HepG2 (cell line): ENCODE measurements around the gene STMND1.

Experiments
- CBX2 ChIP-seq, 2 experiments: fragments of 200-600 bp in 1 of 2; sonication (generic); formaldehyde crosslinking in 1 of 2; IDR thresholded peaks; 2 replicates each; pipeline versions ENCODE4 v1.7.0 to v1.8.1; 2018 to 2022; ENCODE audit warnings: low read depth in 2 of 2, low read length in 1 of 2, mild to moderate bottlenecking in 1 of 2, missing genetic modification reagents in 1 of 2
- CREB1 ChIP-seq, 2 experiments: fragments of 450-650 bp in 1 of 2; IDR thresholded peaks; 2 replicates each; pipeline ENCODE4 v1.6.1; 2016 to 2017; ENCODE audit warnings: control low read depth in 1 of 2, mild to moderate bottlenecking in 1 of 2, missing compliant biosample characterization in 1 of 2, missing genetic modification characterization in 1 of 2
- MTA3 ChIP-seq: sonication (generic); formaldehyde crosslinking; IDR thresholded peaks from 2 replicates; pipeline ENCODE4 v1.4.0; 2020; ENCODE audit warnings: missing genetic modification reagents
- POLR2AphosphoS5 ChIP-seq: IDR thresholded peaks from 2 replicates; pipeline ENCODE4 v1.6.1; 2012; ENCODE audit warnings: low read depth, low read length
- SMARCE1 ChIP-seq: fragments of 450-650 bp; IDR thresholded peaks from 2 replicates; pipeline ENCODE4 v1.6.1; 2017; ENCODE audit warnings: borderline replicate concordance
- ZNF431 ChIP-seq: sonication (generic); formaldehyde crosslinking; IDR thresholded peaks from 2 replicates; pipeline ENCODE4 v1.9.0; 2022; ENCODE audit warnings: missing genetic modification reagents, low read depth, mild to moderate bottlenecking, borderline replicate concordance
- TF ChIP-seq, protein P1 (sequence below): IDR thresholded peaks from 2 replicates; pipeline ENCODE4 v1.6.1; 2016; ENCODE audit warnings: missing compliant biosample characterization, missing genetic modification reagents, borderline replicate concordance
- TF ChIP-seq, protein P2 (sequence below): sonication (generic); formaldehyde crosslinking; IDR thresholded peaks from 2 replicates; pipeline ENCODE4 v1.4.0; 2020; ENCODE audit warnings: missing genetic modification reagents, borderline replicate concordance
- TF ChIP-seq, protein P3 (sequence below): sonication (generic); formaldehyde crosslinking; IDR thresholded peaks from 2 replicates; pipeline ENCODE4 v1.5.0; 2020; ENCODE audit warnings: mild to moderate bottlenecking, missing genetic modification reagents, moderate library complexity
- TF ChIP-seq, protein P4 (sequence below): sonication (generic); formaldehyde crosslinking; IDR thresholded peaks from 2 replicates; pipeline ENCODE4 v1.5.0; 2020; ENCODE audit warnings: missing genetic modification reagents
- TF ChIP-seq, protein P5 (sequence below): sonication (generic); formaldehyde crosslinking; conservative IDR thresholded peaks from 2 replicates; pipeline ENCODE4 v1.4.0; 2020; ENCODE audit warnings: missing genetic modification reagents

DNA sequence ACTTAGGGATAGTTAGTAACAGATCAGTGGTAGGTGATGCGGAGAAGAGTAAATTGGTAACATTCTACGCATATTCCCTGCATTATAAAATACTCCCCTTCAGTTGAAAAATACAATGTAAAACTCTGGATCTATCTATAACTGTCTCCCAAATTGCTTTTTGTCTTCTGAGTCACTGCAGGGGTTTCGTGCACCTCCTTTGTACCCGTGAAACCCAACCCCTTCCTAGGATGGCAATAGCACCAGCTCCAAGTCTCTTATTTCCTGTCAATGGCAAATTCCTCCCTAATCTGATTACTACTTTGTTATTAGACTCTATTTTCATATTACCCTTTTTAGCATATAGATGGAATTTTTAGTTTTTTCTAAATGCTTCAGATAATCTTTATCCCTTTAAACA lies 20.6 kb upstream of the STMND1 start:
- TF ChIP-seq SMARCE1 = no peak
- TF ChIP-seq, protein P1, sequence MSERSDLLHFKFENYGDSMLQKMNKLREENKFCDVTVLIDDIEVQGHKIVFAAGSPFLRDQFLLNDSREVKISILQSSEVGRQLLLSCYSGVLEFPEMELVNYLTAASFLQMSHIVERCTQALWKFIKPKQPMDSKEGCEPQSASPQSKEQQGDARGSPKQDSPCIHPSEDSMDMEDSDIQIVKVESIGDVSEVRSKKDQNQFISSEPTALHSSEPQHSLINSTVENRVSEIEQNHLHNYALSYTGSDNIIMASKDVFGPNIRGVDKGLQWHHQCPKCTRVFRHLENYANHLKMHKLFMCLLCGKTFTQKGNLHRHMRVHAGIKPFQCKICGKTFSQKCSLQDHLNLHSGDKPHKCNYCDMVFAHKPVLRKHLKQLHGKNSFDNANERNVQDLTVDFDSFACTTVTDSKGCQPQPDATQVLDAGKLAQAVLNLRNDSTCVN (CRISPR knock-in tag) = no peak
- TF ChIP-seq, protein P2, sequence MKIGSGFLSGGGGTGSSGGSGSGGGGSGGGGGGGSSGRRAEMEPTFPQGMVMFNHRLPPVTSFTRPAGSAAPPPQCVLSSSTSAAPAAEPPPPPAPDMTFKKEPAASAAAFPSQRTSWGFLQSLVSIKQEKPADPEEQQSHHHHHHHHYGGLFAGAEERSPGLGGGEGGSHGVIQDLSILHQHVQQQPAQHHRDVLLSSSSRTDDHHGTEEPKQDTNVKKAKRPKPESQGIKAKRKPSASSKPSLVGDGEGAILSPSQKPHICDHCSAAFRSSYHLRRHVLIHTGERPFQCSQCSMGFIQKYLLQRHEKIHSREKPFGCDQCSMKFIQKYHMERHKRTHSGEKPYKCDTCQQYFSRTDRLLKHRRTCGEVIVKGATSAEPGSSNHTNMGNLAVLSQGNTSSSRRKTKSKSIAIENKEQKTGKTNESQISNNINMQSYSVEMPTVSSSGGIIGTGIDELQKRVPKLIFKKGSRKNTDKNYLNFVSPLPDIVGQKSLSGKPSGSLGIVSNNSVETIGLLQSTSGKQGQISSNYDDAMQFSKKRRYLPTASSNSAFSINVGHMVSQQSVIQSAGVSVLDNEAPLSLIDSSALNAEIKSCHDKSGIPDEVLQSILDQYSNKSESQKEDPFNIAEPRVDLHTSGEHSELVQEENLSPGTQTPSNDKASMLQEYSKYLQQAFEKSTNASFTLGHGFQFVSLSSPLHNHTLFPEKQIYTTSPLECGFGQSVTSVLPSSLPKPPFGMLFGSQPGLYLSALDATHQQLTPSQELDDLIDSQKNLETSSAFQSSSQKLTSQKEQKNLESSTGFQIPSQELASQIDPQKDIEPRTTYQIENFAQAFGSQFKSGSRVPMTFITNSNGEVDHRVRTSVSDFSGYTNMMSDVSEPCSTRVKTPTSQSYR (CRISPR knock-in tag) = no peak
- TF ChIP-seq, protein P3, sequence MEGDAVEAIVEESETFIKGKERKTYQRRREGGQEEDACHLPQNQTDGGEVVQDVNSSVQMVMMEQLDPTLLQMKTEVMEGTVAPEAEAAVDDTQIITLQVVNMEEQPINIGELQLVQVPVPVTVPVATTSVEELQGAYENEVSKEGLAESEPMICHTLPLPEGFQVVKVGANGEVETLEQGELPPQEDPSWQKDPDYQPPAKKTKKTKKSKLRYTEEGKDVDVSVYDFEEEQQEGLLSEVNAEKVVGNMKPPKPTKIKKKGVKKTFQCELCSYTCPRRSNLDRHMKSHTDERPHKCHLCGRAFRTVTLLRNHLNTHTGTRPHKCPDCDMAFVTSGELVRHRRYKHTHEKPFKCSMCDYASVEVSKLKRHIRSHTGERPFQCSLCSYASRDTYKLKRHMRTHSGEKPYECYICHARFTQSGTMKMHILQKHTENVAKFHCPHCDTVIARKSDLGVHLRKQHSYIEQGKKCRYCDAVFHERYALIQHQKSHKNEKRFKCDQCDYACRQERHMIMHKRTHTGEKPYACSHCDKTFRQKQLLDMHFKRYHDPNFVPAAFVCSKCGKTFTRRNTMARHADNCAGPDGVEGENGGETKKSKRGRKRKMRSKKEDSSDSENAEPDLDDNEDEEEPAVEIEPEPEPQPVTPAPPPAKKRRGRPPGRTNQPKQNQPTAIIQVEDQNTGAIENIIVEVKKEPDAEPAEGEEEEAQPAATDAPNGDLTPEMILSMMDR (CRISPR knock-in tag) = no peak
- TF ChIP-seq CBX2 (IDR thresholded peaks at IDR 0.05; ENCODE audit: low read depth, low read length) = no peak
- TF ChIP-seq CBX2 (CRISPR knock-in tag; IDR thresholded peaks at IDR 0.05; ENCODE audit: low read depth) = no peak
- TF ChIP-seq, protein P4, sequence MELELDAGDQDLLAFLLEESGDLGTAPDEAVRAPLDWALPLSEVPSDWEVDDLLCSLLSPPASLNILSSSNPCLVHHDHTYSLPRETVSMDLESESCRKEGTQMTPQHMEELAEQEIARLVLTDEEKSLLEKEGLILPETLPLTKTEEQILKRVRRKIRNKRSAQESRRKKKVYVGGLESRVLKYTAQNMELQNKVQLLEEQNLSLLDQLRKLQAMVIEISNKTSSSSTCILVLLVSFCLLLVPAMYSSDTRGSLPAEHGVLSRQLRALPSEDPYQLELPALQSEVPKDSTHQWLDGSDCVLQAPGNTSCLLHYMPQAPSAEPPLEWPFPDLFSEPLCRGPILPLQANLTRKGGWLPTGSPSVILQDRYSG (CRISPR knock-in tag) = no peak
- TF ChIP-seq MTA3 (CRISPR knock-in tag) = no peak
- no peak for TF ChIP-seq ZNF431
- TF ChIP-seq CREB1 (IDR thresholded peaks at IDR 0.05) = no peak
- TF ChIP-seq CREB1 (CRISPR knock-in tag; IDR thresholded peaks at IDR 0.05) = no peak
- TF ChIP-seq POLR2AphosphoS5 = no peak
- TF ChIP-seq, protein P5, sequence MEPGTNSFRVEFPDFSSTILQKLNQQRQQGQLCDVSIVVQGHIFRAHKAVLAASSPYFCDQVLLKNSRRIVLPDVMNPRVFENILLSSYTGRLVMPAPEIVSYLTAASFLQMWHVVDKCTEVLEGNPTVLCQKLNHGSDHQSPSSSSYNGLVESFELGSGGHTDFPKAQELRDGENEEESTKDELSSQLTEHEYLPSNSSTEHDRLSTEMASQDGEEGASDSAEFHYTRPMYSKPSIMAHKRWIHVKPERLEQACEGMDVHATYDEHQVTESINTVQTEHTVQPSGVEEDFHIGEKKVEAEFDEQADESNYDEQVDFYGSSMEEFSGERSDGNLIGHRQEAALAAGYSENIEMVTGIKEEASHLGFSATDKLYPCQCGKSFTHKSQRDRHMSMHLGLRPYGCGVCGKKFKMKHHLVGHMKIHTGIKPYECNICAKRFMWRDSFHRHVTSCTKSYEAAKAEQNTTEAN (CRISPR knock-in tag) = no peak
